Inferior parietal cortex (tissue), 1 donor: ENCODE measurements around the gene GLIS1.
A peak's percentile ranks its signal among the peaks of the same experiment; 100 is the strongest.

ENCODE experiments used
- DNase-seq: peaks from one replicate; pipeline ENCODE4 v3.0.0-alpha.2; 2016; ENCODE audit errors: extremely low spot score

Gene GLIS1

GRCh38 chr1:53693773-53694717 is 44.9 kb downstream of the GLIS1 start:
- DNase-seq, result no peak

DNA sequence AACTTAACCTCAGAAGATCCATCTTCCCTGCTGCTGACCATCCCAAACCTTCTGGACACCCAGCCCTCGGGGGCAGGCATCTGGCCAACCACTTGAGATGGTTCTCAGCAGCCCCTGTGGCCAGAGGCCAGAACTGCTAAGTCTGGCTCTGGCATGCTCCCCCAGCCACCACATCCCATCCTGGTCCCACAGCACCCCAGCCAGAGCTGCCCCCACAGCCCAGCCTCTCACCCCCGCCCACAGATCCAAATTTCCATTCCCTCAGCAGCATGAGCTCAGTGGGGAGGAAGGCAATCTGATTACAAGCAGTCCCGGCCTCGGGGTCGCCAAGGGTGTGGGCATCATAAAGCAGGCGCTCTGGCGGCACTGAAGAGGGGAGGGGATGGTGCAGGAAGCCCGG is 45.6 kb downstream of the GLIS1 start:
- no peak for DNase-seq

GRCh38 chr1:53691326-53691725 is 47.6 kb downstream of the GLIS1 start:
- DNase-seq, result no peak

DNA sequence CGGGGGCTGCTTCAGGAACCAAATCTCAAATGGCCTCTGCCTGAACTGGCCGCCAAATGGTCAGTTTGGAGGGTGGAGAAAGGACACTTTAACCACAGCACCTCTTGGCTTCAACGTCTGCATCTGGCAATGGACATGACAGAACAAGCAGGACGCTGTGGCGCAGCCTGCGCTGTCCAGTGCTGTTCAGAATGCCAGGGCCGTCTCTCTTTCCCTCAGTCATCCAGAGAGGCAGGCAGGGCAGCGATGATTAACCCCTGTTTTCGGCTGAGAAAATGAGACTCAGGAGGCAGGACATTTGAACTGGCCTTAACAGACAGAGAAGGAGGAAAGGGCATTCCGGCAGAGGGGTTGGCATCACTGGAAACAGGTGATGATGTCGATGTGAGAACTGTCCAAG is 48.6 kb downstream of the GLIS1 start:
- no peak for DNase-seq

GRCh38 chr1:53689736-53690326 is 49.1 kb downstream of the GLIS1 start:
- DNase-seq, result peak; percentile 4

GRCh38 chr1:53689223-53689622 is 49.7 kb downstream of the GLIS1 start:
- no peak for DNase-seq

GRCh38 chr1:53688381-53689102 is 50.4 kb downstream of the GLIS1 start:
- no peak for DNase-seq

- DNase-seq, result no peak
Observed at GRCh38 chr1:53687901-53688300, 51.1 kb downstream of the GLIS1 start.

- DNase-seq, result no peak
Observed at GRCh38 chr1:53687426-53687825, 51.5 kb downstream of the GLIS1 start.

DNA sequence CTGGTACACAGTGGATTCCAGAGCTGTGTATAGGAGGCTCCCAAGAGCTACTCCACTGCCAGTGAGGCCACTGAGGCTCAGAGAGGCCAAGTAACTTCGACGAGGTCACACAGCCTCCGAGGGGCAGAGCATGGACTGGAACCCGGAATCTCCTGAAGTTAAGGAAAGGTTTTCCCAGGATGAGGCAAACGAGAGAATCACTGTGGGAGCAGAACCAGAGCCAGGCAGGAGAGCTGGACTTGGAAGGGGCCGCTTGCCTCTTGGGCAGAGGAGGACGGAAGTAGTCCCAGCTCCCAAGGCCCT is 52.0 kb downstream of the GLIS1 start:
- DNase-seq, result no peak

DNA sequence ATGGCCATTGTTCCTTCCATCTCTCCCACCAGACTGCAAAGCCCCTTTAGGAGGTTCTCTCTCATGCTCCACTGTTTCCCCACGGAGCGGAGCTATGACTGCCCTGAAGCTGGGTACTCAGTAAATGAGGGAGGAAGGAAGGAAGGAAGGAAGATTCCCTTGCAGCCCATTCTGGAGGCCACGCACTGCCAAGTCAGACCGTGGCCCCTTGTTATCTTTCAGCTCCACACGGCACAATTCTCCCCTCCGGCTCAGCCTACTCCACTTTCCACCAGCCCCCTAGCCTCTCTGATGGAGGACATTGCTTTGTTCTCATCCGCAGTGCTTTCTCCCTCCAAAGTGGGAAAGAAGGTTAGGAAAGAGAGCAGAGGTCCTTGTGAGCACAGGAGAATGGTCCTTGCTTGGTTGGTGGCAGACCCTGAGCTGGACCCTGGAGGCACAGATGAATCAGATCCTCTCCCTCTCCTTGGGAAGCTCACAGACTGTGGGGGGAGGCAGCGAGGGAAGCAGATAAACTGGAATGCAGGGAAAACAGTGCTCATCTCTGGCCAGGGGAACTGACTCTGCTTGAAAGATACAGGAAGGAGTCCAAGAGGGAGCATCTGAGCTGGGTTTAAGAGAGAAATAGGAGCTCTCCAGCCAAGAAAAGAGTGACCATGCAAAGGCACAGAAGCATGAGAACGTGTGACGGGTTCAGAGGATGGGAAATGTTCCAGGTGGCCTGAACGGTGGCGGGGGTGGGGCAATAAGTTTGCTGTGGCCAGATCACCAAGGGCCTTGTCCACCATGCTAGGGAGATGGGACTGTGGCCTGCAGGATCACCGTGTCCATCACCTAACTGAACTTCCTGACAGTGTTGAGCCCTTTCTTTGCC is 52.6 kb downstream of the GLIS1 start:
- DNase-seq, result no peak

- no peak for DNase-seq
Observed at GRCh38 chr1:53685272-53686051, 53.5 kb downstream of the GLIS1 start.

DNA sequence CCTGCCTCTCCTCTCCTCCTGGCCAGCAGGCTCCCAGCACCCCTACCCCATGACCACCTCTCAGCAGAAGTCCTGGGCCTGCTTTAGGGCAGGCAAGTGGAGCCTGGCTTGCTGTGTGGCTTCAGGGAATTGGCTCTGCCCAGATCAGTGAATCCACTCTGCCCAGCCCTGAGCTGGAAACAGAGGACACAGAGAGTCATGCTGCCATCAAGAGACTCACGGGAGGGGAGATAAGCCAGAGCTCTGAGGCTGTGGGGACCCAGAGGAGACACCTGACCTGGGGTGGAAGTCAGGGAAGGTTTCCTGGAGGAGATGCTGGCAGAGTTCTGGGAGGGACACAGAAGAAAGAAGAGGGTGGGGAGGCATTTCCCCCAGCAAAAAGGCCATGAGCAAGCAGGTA is 54.2 kb downstream of the GLIS1 start:
- DNase-seq, result no peak

DNA sequence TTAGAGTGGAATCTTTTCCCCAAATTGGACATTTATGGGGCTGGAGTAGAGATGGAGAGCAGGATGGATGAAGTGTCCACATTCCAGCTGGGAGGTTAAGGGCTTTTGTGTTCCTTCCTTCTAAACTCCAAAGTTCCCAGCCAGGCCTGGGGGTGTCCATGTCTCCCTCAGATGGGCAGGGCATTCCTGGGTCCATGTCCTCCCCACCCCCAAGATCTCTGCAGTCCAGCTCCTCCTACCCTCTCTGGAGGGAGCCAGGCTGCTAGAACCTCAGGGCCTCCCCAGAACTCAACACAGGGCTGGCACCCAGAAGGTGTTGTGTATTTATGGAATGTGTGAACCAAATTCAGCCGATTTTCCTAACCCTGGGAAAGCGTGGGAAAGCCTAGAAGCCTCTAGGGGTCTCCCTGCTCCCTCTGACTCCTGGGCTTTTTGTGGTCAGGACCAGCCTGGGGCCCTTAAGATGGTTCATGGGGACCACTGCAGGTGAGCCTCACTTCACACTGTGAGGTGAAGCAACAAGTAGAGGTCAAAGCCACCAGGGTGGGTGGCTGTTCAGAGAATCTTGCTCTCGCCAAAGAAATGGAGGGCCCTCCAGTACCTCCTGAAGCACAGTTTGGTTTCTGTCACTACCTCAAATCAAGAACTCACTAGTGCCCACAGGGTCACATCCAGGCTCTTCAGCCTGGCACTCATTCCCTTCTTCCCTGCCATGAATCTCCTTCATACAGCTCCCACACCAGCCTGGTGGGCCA is 54.8 kb downstream of the GLIS1 start:
- no peak for DNase-seq

DNA sequence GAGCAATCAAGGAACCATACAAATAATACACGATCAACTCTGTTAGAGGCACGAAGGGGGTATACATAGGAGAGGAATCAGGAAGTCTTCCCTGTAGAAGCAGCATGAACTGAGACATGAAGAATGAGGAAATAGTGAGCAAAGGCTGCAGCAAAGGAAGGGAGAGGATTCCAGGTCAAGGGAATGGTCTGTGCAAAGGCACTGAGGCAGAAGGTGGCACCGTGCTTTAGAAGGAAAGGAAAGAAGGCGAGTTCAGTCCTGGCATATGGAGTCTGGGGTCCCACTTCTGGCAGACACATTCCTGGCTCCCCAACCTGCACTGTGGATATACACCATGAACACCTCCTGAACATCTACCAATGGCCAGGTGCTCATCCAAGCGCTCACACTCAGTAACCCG is 56.1 kb downstream of the GLIS1 start:
- no peak for DNase-seq

DNA sequence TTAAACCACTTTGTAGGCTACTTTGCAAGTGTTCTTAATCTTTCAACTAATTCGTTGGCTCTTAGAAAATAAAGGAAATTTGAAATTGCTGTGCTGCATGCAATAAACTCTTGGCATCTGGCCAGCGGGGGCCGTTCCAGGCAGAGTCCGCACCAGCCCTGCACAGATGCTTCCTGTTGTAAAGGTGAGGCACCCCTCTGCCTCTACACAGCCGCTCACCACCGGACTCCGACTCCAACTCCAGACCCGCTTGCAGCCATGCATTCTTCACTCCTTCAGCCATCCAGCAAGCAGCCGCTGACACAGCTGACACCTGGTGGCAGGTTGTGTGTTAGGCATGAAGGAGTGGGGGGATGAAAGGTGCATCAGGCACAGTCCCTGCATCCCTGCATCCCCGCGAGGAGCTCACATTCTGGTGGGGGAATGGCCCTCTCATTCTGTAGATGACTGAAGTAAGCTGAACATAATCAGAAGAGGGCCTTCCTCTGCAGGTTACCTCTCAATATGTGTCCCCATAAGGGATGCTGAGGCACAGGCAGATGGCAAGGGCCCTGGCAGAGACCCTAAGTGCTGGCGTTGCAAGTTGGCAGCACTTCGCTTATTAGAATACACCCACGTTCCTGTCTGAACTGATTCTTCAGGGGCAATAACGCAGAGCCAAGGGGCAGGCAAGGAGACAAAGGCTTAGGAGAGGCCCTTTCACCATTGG is 56.8 kb downstream of the GLIS1 start:
- DNase-seq, result peak; percentile 7

GRCh38 chr1:53681351-53681976 is 57.5 kb downstream of the GLIS1 start:
- no peak for DNase-seq

DNA sequence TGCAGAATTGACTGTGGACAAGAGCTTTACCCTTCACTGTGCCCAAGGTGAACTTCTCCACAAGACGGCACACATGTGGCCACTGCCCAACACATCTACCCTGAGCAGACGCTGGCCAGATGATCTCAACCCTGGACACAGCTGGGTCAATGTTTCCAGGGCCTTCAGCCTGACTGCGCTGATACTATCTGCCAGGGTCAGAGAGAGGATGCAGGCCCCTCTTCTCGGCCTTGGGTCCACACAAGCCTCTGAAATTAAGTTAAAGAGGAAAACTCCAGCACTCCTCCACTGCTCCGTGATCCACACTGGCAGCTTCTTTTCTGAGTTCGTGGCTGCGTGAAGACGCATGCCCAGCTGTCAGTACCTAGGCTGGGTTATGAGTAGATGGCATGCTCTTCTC is 58.1 kb downstream of the GLIS1 start:
- no peak for DNase-seq
